Kidney (tissue), 14 donors: Measurements from ENCODE around the gene NPPC. TPM values are rescaled to one million over a fixed set of nuclear protein-coding genes. Genes with fewer than 3 reads are reported as not detected.

Experiments used
- DNase-seq, 5 donors: peaks; one replicate each; pipeline ENCODE4 v3.0.0-alpha.2; 2013 to 2020
- FAIRE-seq: peaks from 2 replicates; lab custom pipeline; 2012; peaks lifted over from hg19 to GRCh38; lab: Jason Lieb, UNC
- H3K27ac ChIP-seq, 2 donors: one replicate each; pipeline ENCODE4 v1.7.0; 2013; ENCODE audit warnings: low read depth in 2 of 2, low read length in 2 of 2, inconsistent platforms in 1 of 2
- H3K27me3 ChIP-seq: one replicate; pipeline ENCODE4 v1.7.1; 2013; ENCODE audit warnings: low read length, inconsistent platforms; ENCODE audit not compliant: control insufficient read depth, insufficient read depth
- H3K36me3 ChIP-seq, 3 donors: one replicate each; pipeline versions ENCODE4 v1.7.0 to v1.7.1; 2013; ENCODE audit warnings: low read length in 3 of 3, control low read depth in 1 of 3, inconsistent platforms in 1 of 3; ENCODE audit not compliant: insufficient read depth in 3 of 3, control insufficient read depth in 2 of 3
- H3K4me1 ChIP-seq, 3 donors: one replicate each; pipeline versions ENCODE4 v1.7.0 to v1.7.1; 2013; ENCODE audit warnings: low read length in 3 of 3, inconsistent platforms in 1 of 3, low read depth in 1 of 3; ENCODE audit not compliant: control insufficient read depth in 2 of 3, insufficient read depth in 2 of 3
- H3K4me3 ChIP-seq, 3 donors: one replicate each; pipeline versions ENCODE4 v1.7.0 to v1.8.1; 2013; ENCODE audit warnings: low read length in 3 of 3, control low read depth in 1 of 3, inconsistent platforms in 1 of 3
- H3K9ac ChIP-seq, 3 donors: one replicate each; pipeline versions ENCODE4 v1.7.0 to v1.7.1; 2013; ENCODE audit warnings: low read length in 3 of 3, control low read depth in 1 of 3, inconsistent platforms in 1 of 3
- H3K9me3 ChIP-seq, 3 donors: one replicate each; pipeline versions ENCODE4 v1.7.0 to v1.7.1; 2013; ENCODE audit warnings: low read length in 3 of 3, control low read depth in 1 of 3, inconsistent platforms in 1 of 3; ENCODE audit not compliant: control insufficient read depth in 2 of 3, insufficient read depth in 1 of 3
- CTCF ChIP-seq: IDR thresholded peaks from 3 replicates; pipeline ENCODE4 v1.5.1; 2012; ENCODE audit warnings: mild to moderate bottlenecking, moderate library complexity, borderline replicate concordance; ENCODE audit not compliant: insufficient read depth; ENCODE audit errors: extremely low read depth
- intact Hi-C: fragments of 100-400 bp; cut with DNase I; formaldehyde crosslinking; loops from one replicate; pipeline ENCODE4 v1.11.1; 2022
- polyA plus RNA-seq: library from polyadenylated mRNA; stranded (reverse); fragments of 350-450 nt; fragmentation: Illumina TruSeq; extraction: RNeasy Lipid Tissue Mini Kit (QIAGEN cat#74804); gene quantifications from one replicate; pipeline ENCODE4 v1.2.3, GENCODE V29; 2014; ENCODE audit warnings: low read depth, low replicate concordance; ENCODE audit not compliant: insufficient read depth
- total RNA-seq: library from RNA; stranded (reverse); fragmentation: NEBNext Ultra II Directional; extraction: Animal tissue kit (Norgen Biotek cat#: 25700); gene quantifications from one replicate; pipeline ENCODE4 v1.2.1, GENCODE V29; 2021
- donor health status: control.
- donor health status: control.
- donor health status: control.
- donor health status: control.
- donor health status: control.
- donor health status: DM: yes; HTN: yes; CAD: no.
- donor health status: Normal renal cell carcinoma (clear cell type).

Gene NPPC
- total and polyA plus RNA-seq, 2 donors from 2014 or later = not detected

GRCh38 chr2:231939022-231939421 lies 12.8 kb upstream of the NPPC start:
- no peak for TF ChIP-seq CTCF
- intact Hi-C loops = no loop called here
- no peak for DNase-seq

GRCh38 chr2:231937057-231937456 lies 10.9 kb upstream of the NPPC start:
- H3K27me3 ChIP-seq = no peaks in the 10 kb centered on the region
- no peaks in the 10 kb centered on the region for H3K36me3 ChIP-seq
- no peak overlapping the region for H3K4me3 ChIP-seq
- no peak overlapping the region for H3K9ac ChIP-seq
- no peaks in the 10 kb centered on the region for H3K4me1 ChIP-seq
- intact Hi-C loops = no loop called here
- no peak for TF ChIP-seq CTCF
- DNase-seq (no peak), FAIRE-seq (no peak)
- H3K27ac ChIP-seq = no peak overlapping the region
- H3K9me3 ChIP-seq = no peaks in the 10 kb centered on the region

More at GRCh38 chr2:231939022-231939421, 12.8 kb upstream of the NPPC start:
- Histone ChIP-seq H3K4me1 (no peaks in the 10 kb centered on the region), H3K27me3 (no peaks in the 10 kb centered on the region), H3K36me3 (no peaks in the 10 kb centered on the region), H3K4me3 (no peak overlapping the region), H3K9ac (no peak overlapping the region), H3K9me3 (no peaks in the 10 kb centered on the region), H3K27ac (no peak overlapping the region)
- no peak for FAIRE-seq

GRCh38 chr2:231936491-231936890 lies 10.3 kb upstream of the NPPC start:
- intact Hi-C loops = no loop called here
- no peaks in the 10 kb centered on the region for H3K9me3 ChIP-seq
- FAIRE-seq = no peak

More at GRCh38 chr2:231936491-231936890, 10.3 kb upstream of the NPPC start:
- H3K9ac ChIP-seq = no peak overlapping the region
- H3K4me1 ChIP-seq = no peaks in the 10 kb centered on the region
- H3K4me3 ChIP-seq = no peak overlapping the region
- H3K27ac ChIP-seq = no peak overlapping the region
- no peak for TF ChIP-seq CTCF
- H3K36me3 ChIP-seq = no peaks in the 10 kb centered on the region
- no peak for DNase-seq
- H3K27me3 ChIP-seq = no peaks in the 10 kb centered on the region
